Endodermal cell (in vitro differentiated cells): Measurements from ENCODE around the gene PPP1R3F. TPM values are rescaled to one million over a fixed set of nuclear protein-coding genes. Genes with fewer than 3 reads are reported as not detected.

Source experiments
- DNase-seq: peaks from one replicate; pipeline ENCODE4 v3.0.0-alpha.2; 2017
- H3K27ac ChIP-seq: 2 replicates; pipeline ENCODE4 v1.5.1; 2013; ENCODE audit warnings: mild to moderate bottlenecking, low read depth, low read length, moderate library complexity
- H3K27me3 ChIP-seq: 2 replicates; pipeline ENCODE4 v1.6.1; 2013; ENCODE audit warnings: mild to moderate bottlenecking, low read length, moderate library complexity; ENCODE audit not compliant: insufficient read depth, control insufficient read depth, poor library complexity, severe bottlenecking
- H3K36me3 ChIP-seq: 2 replicates; pipeline ENCODE4 v1.7.0; 2013; ENCODE audit warnings: mild to moderate bottlenecking, low read length, moderate library complexity; ENCODE audit not compliant: control insufficient read depth, insufficient read depth
- H3K4me1 ChIP-seq: one replicate; pipeline ENCODE4 v1.7.0; 2013; ENCODE audit warnings: low read length; ENCODE audit not compliant: control insufficient read depth, insufficient read depth
- H3K4me3 ChIP-seq: 2 replicates; pipeline ENCODE4 v1.5.1; 2013; ENCODE audit warnings: mild to moderate bottlenecking, low read length, moderate library complexity
- H3K9ac ChIP-seq: 2 replicates; pipeline ENCODE4 v1.6.1; 2013; ENCODE audit warnings: mild to moderate bottlenecking, low read length, moderate library complexity; ENCODE audit not compliant: poor library complexity, severe bottlenecking; ENCODE audit errors: extremely low read depth
- H3K9me3 ChIP-seq: 2 replicates; pipeline ENCODE4 v1.6.1; 2013; ENCODE audit warnings: mild to moderate bottlenecking, low read length, moderate library complexity; ENCODE audit not compliant: control insufficient read depth
- H3K27ac Mint-ChIP-seq: 2 replicates; pipeline ENCODE4 v1.8.0; 2020; ENCODE audit warnings: mixed read lengths
- H3K27me3 Mint-ChIP-seq: 2 replicates; pipeline ENCODE4 v1.8.0; 2021; ENCODE audit warnings: mild to moderate bottlenecking, mixed read lengths; ENCODE audit not compliant: insufficient read depth
- H3K36me3 Mint-ChIP-seq: 2 replicates; pipeline ENCODE4 v1.8.0; 2020; ENCODE audit warnings: low read depth, mixed read lengths
- H3K4me1 Mint-ChIP-seq: 2 replicates; pipeline ENCODE4 v1.8.0; 2020; ENCODE audit warnings: mixed read lengths
- H3K4me3 Mint-ChIP-seq: 2 replicates; pipeline ENCODE4 v1.8.0; 2020; ENCODE audit warnings: mild to moderate bottlenecking, moderate library complexity, mixed read lengths
- H3K9me3 Mint-ChIP-seq: 2 replicates; pipeline ENCODE4 v1.8.0; 2020; ENCODE audit warnings: mild to moderate bottlenecking, mixed read lengths
- WGBS, 2 experiments: methylation state at CpG; one replicate each; pipeline versions ENCODE4 v1.1.5 to v1.1.7; 2013; ENCODE audit warnings: missing lambda C conversion rate in 2 of 2, mixed read lengths in 1 of 2; ENCODE audit not compliant: insufficient coverage in 1 of 2, insufficient read length in 1 of 2; 5-methylcytosine and 5-hydroxymethylcytosine counted together
- total RNA-seq, 2 donors: library from RNA; stranded (reverse); fragmentation: NEBNext Ultra II Directional in 1 of 2; extraction: Animal tissue kit (Norgen Biotek cat#: 25700) in 1 of 2; gene quantifications; 2 replicates in 1 of 2; 3 replicates in 1 of 2; pipeline ENCODE4 v1.2.1, GENCODE V29; 2021
- TF ChIP-seq, protein P1 (sequence below): fragments of 200-600 bp; sonication (generic); conservative IDR thresholded peaks from 2 replicates; pipeline ENCODE4 v1.5.0; 2021; ENCODE audit warnings: antibody characterized with exemption, mild to moderate bottlenecking

The PPP1R3F gene
- total RNA-seq, 2 donors from 2014 or later: 6.9 to 16.6 TPM

DNA sequence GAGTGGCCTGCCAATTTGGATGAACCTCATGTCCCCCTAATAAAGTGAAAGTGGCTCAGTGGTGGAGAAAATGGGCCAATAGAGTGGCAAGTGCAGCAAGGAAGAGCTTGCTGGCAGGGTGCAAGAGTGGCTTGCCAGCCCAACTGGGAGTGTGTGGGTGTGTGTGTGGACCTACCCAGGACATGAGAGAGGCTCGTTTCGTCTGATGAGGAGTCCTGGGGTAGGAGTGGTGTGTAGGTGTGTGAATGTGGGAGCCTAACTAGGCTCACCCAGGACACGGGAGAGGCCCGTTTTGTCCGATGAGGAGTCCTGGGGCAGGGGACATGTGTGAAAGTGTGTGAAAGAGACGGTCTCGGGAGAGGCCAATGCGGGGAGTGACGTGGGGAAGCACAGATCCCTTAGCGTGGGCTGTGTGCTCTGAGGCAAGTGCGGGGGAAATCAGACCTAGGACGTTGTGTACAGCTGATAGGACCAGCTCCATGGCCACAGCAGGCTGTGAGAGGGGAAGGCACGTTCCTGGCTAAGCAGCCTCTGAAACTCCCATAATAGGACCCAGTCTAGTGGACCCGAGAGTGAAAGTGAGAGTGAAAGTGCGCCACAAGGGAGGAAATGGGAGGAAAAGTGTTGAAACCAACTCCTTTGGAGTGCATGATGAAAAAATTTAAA lies 39.1 kb downstream of the PPP1R3F start:
- no peaks in the 10 kb centered on the region for H3K36me3 Mint-ChIP-seq
- no peaks in the 10 kb centered on the region for H3K27me3 Mint-ChIP-seq
- peak overlapping the region; percentile 12 for H3K4me3 Mint-ChIP-seq
- no peaks in the 10 kb centered on the region for H3K27me3 ChIP-seq
- H3K4me3 ChIP-seq: no peak overlapping the region
- peak overlapping the region; percentile 57 for H3K27ac Mint-ChIP-seq
- TF ChIP-seq, protein P1, sequence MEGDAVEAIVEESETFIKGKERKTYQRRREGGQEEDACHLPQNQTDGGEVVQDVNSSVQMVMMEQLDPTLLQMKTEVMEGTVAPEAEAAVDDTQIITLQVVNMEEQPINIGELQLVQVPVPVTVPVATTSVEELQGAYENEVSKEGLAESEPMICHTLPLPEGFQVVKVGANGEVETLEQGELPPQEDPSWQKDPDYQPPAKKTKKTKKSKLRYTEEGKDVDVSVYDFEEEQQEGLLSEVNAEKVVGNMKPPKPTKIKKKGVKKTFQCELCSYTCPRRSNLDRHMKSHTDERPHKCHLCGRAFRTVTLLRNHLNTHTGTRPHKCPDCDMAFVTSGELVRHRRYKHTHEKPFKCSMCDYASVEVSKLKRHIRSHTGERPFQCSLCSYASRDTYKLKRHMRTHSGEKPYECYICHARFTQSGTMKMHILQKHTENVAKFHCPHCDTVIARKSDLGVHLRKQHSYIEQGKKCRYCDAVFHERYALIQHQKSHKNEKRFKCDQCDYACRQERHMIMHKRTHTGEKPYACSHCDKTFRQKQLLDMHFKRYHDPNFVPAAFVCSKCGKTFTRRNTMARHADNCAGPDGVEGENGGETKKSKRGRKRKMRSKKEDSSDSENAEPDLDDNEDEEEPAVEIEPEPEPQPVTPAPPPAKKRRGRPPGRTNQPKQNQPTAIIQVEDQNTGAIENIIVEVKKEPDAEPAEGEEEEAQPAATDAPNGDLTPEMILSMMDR: no peak
- DNase-seq: no peak
- H3K9me3 ChIP-seq: no peaks in the 10 kb centered on the region
- peaks cover 2% of the 10 kb centered on the region for H3K4me1 Mint-ChIP-seq
- no peaks in the 10 kb centered on the region for H3K4me1 ChIP-seq
- no peaks in the 10 kb centered on the region for H3K36me3 ChIP-seq
- H3K27ac ChIP-seq: no peak overlapping the region
- WGBS, 2 experiments: 90% methylated on average over 15 of the region's 15 CpGs; no CpG with 5 or more reads in 1 of the 2 experiments
- no peak overlapping the region for H3K9ac ChIP-seq
- peaks cover 50% of the 10 kb centered on the region for H3K9me3 Mint-ChIP-seq

DNA sequence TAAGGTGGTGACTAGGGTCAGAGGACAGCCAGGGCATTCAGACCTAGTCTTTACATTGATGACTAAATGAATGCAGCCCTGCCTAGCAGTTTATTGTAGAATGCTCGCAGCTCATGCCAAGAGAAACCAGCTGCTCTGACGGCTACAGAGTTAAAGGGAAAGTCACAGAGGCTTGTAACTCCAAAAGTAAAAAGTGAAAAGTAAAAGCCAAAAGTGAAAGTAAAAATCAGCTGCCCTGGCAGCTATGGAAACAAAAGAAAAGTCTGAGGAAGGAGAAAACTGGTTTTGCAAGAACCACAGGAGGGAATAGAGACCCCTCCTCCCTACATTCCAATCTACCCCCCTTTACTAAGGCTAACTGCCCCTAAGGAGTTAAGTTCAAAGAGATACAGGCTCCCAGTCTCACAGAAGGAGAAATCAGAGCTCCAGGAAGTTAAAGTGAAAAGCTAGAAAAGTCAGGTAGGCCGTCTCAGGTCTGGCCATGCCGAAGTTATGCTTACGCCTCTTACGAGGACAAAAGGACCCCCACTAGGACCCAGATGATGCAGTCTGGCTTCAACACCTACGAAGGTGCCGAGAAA lies 39.9 kb downstream of the PPP1R3F start:
- H3K4me3 ChIP-seq: no peak overlapping the region
- peak overlapping the region; percentile 12 for H3K4me3 Mint-ChIP-seq
- no peaks in the 10 kb centered on the region for H3K27me3 Mint-ChIP-seq
- no peaks in the 10 kb centered on the region for H3K36me3 Mint-ChIP-seq
- no peaks in the 10 kb centered on the region for H3K4me1 ChIP-seq
- no peak overlapping the region for H3K27ac ChIP-seq
- H3K4me1 Mint-ChIP-seq: peaks cover 2% of the 10 kb centered on the region
- H3K9me3 ChIP-seq: no peaks in the 10 kb centered on the region
- H3K9ac ChIP-seq: no peak overlapping the region
- DNase-seq: peak; percentile 63
- H3K9me3 Mint-ChIP-seq: peaks cover 45% of the 10 kb centered on the region
- H3K36me3 ChIP-seq: no peaks in the 10 kb centered on the region
- H3K27ac Mint-ChIP-seq: peak overlapping the region; percentile 59
- no peaks in the 10 kb centered on the region for H3K27me3 ChIP-seq
- 25% methylated on average over 8 of the region's 8 CpGs; no CpG with 5 or more reads in 1 of the 2 experiments for WGBS, 2 experiments
- TF ChIP-seq, protein P1: no peak

DNA sequence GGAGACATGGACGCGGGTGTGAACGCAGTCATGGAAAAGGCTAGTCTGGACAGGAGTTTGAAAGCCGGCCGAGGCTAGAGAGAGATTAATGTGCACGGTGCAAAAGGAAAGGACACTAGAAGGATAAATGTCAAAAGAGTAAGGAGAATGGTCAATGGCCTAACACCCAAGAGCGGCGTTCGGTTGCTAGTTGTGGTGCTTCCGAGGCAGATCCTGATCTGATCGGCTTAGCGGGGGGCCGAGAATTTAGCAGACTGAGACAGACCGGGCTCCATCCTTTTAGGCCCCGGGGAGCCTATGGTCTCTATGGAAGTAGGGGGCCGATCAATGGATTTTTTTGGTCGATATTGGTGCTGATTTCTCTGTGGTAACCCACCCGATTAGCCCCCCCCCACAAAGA lies 40.8 kb downstream of the PPP1R3F start:
- Histone ChIP-seq H3K4me3 (no peak overlapping the region), H3K9ac (no peak overlapping the region), H3K27ac (no peak overlapping the region), H3K9me3 (no peaks in the 10 kb centered on the region), H3K27me3 (no peaks in the 10 kb centered on the region), H3K36me3 (no peaks in the 10 kb centered on the region), H3K4me1 (no peaks in the 10 kb centered on the region)
- Mint-ChIP-seq H3K27me3 (no peaks in the 10 kb centered on the region), H3K4me3 (peak overlapping the region; percentile 12), H3K36me3 (no peaks in the 10 kb centered on the region), H3K27ac (no peak overlapping the region), H3K9me3 (peaks cover 52% of the 10 kb centered on the region), H3K4me1 (peaks cover 2% of the 10 kb centered on the region)
- TF ChIP-seq, protein P1: no peak
- peak; percentile 68 for DNase-seq
- WGBS, 2 experiments: 32 to 38% methylated on average over 5 to 15 of the region's 18 CpGs
